CMK (cell line): Measurements from ENCODE around the gene HOMER1.
"Not testable (repeated sequence)": the region's sequence is repeated elsewhere in the genome, so short reads cannot be mapped to it uniquely, and the experiment has no call there.

ENCODE experiments used
- DNase-seq: peaks from one replicate; pipeline ENCODE4 v3.0.0-alpha.2; 2010; ENCODE audit warnings: low read depth

Gene HOMER1

GRCh38 chr5:79416499-79416898 is 97.4 kb downstream of the HOMER1 start:
- DNase-seq, result no peak

DNA sequence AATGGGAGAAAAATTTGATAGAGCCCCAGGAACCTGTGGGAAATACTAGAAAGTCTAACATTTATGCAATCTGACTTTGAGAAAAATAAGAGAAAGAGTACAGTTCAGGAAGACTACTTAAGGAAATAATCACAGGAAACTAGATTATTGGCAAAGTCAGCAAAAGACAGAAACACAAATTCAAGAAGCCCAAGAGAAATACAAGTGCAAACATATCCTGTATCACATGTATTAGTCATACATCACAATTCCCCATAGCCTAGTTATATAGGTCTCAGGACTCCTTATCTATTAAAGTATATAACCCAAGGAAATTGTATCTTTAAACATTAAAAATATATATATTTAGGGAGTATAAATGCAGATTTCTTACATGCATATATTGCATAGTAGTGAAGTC is 100.8 kb downstream of the HOMER1 start:
- DNase-seq, result no peak

DNA sequence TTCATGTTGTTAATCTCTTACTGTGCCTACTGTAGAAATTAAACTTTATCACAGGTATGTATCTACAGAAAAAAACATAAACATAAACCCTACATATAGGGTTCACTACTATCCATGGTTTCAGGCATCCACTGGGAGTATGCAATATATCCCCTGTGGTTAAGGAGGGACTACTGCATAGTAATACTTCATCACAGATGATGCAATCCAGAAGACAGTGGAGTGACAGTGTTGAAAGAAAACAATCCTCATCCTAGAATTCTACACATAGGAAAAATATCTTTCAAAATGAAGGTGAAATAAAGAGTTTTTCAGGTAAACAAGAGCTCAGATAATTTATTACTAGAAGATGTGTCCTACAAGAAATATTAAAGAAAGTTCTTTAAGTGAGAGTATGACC is 105.9 kb downstream of the HOMER1 start:
- no peak for DNase-seq

GRCh38 chr5:79407591-79407990 is 106.3 kb downstream of the HOMER1 start:
- DNase-seq, result no peak

DNA sequence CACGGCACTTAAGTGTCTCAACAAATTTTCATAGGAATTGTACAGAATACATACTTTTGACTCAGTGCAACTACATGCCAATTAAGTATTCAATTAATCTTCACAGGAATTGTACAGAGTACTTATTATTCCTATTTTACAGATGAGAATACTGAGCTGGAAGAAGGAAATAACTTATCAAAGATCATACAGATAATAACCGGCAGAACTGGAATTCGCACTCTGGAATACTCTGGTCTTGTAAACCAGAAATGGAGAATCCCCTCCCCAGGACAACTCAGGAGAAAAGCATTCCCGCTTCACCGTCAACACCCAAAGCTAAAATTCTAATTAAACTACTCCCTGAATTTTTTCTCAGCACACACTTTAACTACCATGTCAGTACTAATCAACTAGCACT is 112.7 kb downstream of the HOMER1 start:
- no peak for DNase-seq

GRCh38 chr5:79399046-79399445 is 114.9 kb downstream of the HOMER1 start:
- DNase-seq, result no peak

- DNase-seq, result no peak
Observed at GRCh38 chr5:79397080-79397479, 116.9 kb downstream of the HOMER1 start.

- DNase-seq, result no peak
Observed at GRCh38 chr5:79396265-79396664, 117.7 kb downstream of the HOMER1 start.

DNA sequence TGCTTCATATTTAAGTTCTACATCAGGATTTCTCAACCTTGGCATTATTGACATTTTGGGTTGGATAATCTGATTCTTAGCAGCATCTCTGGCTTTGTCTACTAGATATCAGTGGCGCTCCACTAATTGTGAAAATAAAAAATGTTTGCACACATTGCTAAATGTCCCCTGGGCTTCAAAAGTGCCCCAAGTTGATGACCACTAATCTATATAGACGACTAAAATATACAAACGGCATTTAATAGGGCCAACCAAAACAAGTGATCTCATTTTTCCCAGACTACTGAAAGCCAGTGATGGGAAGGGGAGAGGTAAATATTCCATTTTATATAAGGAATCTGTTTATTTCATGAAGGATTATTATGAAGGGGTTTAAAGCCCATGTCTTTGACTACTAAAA is 118.6 kb downstream of the HOMER1 start:
- DNase-seq, result no peak

GRCh38 chr5:79392776-79393175 is 121.2 kb downstream of the HOMER1 start:
- DNase-seq, result no peak

DNA sequence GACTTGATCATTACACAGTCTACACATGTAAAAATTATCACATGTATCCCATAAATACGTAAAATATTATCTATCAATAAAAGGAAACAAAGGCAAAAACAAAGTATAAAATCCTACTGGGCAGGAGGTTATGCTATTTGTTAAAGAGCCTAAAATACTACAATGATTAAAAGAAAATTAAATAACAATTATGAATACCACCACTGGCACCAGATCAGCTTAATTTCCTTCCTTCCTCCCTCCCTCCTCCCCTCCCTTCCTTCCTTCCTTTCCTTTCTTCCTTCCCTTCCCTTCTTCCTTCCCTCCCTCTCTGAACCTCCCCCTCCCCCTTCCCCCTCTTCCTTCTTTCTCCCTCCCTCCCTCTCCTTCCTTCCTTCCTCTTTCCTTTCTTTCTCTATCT is 127.3 kb downstream of the HOMER1 start:
- DNase-seq, result no peak

DNA sequence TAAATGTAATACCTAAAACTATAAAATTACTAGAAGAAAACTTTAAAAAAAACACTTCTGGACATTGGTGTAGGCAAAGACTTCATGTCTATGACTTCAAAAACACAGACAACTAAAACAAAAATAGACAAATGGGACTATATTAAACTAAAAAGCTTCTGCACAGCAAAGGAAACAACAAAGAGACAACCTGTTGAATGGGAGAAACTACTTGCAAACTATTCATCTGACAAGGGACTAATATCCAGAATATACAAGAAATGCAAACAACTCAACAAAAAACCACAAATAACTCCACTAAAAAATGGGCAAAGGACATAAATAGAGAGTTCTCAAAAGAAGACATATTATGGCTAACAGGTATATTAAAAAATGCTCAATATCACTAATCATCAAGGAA is 128.8 kb downstream of the HOMER1 start:
- DNase-seq, result not testable (repeated sequence)

- DNase-seq, result no peak
Observed at GRCh38 chr5:79378510-79379186, 135.3 kb downstream of the HOMER1 start.

DNA sequence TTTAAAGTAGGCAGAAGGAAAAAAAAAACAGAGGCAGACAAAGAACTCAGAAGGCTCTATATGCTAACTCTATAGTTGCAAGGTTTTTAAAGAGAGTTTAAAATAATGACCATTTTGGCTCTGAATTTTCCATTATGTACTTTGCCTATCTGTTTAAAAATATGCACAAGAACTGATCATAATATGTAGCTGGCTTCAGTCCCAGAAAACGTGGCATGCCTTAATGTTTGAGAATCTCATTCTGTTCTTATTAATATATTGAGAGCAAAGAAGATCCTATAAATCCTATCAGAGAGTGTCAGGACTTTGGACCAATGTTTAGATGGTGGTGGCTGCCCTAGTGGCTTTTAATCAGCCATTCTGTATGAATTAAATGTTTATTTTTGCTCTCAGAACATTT is 156.5 kb downstream of the HOMER1 start:
- DNase-seq, result no peak

DNA sequence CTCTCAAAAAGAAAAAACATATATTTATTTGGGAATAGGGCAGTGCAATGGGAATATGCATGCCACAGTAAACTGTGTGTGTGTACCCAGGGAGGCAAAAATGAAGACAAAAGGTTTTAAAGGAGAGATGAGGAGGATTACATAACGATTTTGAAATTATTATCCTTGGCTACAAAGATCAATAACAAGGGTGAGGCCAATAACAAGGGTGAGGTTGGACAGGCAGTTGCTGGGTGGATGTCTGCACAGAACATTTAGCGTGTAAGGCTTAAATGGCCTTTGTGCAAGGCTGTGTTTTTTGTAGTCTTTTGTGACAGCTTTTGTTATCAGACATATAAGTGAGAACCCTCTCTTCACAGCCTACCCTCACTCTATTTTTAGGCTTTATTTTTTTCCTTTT is 164.1 kb downstream of the HOMER1 start:
- no peak for DNase-seq

- DNase-seq, result no peak
Observed at GRCh38 chr5:79349047-79349446, 164.9 kb downstream of the HOMER1 start.

DNA sequence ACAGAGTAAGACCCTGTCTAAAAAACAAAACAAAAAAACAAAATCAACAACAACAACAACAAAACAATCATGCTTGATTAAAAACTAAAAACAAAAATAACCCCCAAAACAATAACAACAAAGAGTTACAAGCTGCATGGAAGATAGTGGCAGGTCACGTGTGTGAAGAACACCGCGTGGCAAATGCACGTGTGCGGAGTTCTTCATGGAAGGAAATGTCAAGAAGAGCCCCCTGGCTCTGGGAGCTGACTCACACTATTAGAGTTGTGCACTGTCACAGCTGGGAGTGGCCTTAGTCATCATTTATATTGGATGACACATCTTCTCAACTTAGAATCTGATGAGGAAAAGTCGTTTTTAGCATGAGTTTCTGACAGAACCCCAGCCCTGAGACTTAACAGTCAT is 167.5 kb downstream of the HOMER1 start:
- DNase-seq, result no peak

DNA sequence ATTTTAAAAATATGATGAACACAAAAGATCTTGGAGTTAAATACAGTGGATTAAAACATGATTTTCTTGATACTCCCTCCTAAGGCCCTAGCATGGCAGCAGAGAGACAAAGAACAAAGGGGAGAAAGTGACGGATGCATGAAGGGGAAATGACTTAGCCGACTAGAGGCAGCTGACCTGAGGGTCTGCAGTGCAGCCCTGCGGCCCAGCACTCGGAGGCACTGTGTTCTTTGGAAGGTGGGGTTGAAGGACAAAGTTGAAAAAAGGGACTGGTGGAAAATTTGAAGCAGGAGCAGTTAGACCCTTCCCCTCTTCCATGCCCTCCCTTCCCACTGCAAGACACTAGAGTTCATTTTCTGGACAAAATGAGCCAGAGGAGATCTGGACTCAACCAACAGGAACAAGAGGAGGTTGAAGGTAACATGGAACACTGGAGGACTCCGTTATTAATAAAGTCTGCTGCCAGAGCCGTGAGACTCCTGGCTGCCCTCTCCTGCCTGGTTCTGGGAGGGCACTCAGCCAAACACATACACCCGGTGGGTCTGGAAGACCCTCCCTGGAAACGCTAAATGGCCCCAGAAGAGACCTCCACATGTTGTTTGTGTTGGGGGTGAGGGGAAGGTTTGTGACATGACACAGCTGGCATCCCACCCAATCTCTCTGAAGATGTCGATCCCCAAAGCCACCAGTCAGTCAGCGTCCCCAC is 179.9 kb downstream of the HOMER1 start:
- DNase-seq, result no peak

DNA sequence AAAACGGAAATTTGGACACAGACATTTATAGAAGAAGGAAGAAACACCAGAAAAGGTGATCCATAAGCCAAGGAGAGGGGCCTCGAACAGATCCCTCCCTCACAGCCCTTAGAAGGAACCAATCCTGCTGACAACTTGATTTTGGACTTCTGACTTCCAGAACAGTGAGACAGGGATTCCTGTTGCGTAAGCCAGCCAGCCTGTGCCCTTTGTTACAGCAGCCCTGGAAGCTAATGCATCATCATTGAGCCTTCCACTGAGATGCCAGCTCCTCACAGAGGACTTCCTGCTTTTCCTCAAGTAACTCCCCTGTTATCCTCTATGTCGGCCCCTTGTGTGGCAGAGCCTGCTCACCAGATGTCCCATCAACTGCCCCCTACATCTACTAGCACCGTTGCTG is 183.9 kb downstream of the HOMER1 start:
- no peak for DNase-seq

DNA sequence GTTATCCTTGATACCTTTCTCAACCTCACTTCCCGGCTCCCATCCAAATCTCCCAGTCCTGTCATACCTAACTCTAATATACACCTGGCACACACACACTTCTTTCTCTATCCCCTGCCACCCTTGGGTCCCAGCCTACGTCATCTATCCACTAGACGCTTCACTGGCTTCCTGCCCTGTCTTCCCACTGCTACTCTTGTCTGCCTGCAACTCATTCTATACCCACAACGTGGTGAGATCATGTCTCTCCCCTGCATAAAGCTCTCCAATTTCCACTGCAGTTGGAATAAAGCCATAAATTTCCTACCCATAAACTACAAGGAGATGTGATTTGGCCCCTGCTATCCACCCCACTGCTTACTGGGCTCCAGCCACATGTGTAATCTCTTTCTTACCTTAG is 184.5 kb downstream of the HOMER1 start:
- DNase-seq, result no peak
